Activated CD4-positive, alpha-beta memory T cell treated with anti-CD3 and anti-CD28 coated beads, Interleukin-2, amount 10 ng/mL, durations not matched to agents 7 days and 5 days (primary cell): ENCODE measurements around the gene NEK11. TPM values are rescaled to one million over a fixed set of nuclear protein-coding genes. Genes with fewer than 3 reads are reported as not detected.

Source experiments
- CTCF ChIA-PET: fragments of 350-600 bp; sonication (Branson Sonifier 250); formaldehyde crosslinking; loops from one replicate; lab custom pipeline; 2021; ENCODE audit warnings: antibody characterized with exemption, inconsistent platforms; lab: Charles Lee
- POLR2A ChIA-PET: fragments of 350-600 bp; sonication (Branson Sonifier 250); formaldehyde crosslinking; loops from one replicate; lab custom pipeline; 2021; ENCODE audit warnings: antibody characterized with exemption; lab: Charles Lee
- DNase-seq: peaks from one replicate; pipeline ENCODE4 v3.0.0-alpha.2; 2020
- H3K27ac Mint-ChIP-seq: one replicate; pipeline ENCODE4 v1.8.0; 2021; ENCODE audit warnings: mild to moderate bottlenecking, mixed read lengths
- H3K27me3 Mint-ChIP-seq: one replicate; pipeline ENCODE4 v1.8.0; 2021; ENCODE audit warnings: mixed read lengths
- H3K36me3 Mint-ChIP-seq: one replicate; pipeline ENCODE4 v1.8.0; 2021; ENCODE audit warnings: low read depth, mixed read lengths
- H3K4me1 Mint-ChIP-seq: one replicate; pipeline ENCODE4 v1.8.0; 2021; ENCODE audit warnings: mixed read lengths
- H3K4me3 Mint-ChIP-seq: one replicate; pipeline ENCODE4 v1.8.0; 2021; ENCODE audit warnings: mild to moderate bottlenecking, mixed read lengths
- H3K9me3 Mint-ChIP-seq: one replicate; pipeline ENCODE4 v1.8.0; 2021; ENCODE audit warnings: mixed read lengths
- total RNA-seq, 2 experiments: library from RNA; stranded (reverse); gene quantifications; one replicate each; pipeline ENCODE4 v1.2.3, GENCODE V29; 2021

Gene NEK11
- total RNA-seq, 2 experiments from 2014 or later, result 1.4 to 2.8 TPM

DNA sequence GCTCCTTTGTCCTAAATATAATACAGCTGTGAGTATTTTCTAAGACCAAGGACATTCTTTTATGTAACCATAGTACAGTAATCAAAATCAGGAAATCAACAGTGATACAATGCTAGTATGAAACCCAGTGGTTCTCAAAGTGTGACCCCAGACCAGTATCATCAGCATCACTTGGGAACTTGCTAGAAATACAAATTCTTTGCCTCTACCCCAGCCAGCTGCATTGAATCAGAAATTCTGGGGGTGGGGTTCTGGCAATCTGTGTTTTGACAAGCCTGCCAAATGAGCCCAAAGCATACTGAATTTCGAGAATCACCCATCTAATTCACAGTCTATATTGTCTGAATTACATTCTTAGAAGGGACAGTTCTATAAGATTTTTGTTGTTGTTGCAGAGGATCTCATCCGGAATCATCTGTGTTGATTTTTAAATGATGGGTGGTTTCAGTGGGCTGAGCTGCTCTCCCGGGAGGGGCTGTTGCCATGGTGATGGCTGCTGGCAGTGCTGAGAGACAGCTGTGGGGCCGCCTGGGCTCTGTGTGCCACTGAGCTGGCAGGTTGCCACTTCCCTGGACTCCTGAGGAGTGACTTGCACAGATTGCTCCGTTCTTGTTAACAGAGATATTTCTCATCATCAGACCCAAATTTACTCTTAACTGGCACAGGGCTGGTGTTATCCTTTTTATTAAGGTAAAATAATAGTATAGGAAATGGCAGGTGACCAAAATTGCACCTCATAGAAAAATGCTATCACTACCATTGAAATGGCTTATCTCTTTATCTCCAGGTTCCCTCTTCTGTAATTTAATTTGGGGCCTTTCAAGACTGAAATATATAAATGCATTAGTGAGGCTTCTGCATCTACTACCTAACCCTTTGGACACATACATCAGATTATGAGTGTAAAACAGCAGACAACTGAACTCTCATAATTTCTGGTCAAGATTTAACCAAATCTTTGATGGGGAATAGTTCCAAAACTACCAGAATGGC, 56.5 kb downstream of the NEK11 start:
- DNase-seq, result no peak
- no peaks in the 10 kb centered on the region for H3K4me1 Mint-ChIP-seq
- CTCF ChIA-PET, result no interaction called here

DNA sequence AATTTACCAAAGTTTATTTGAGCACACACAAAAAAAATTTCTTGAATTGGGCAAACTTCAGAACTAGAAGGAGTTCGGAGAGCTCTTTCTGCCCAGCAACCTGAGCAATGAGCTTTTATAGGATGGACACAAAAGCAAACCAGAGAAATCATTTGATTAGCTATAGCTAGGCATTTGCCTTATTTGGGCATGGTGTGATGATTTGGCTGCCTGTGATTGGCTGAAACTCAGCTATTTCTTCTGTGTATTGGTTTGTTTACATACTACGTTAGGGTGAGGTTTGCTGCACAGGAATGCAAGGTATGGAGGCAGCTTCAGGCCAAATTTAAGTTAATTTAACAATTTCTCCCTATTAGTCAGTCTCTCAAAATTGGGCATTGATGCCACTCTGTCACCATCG, 65.1 kb downstream of the NEK11 start:
- Mint-ChIP-seq H3K27ac (no peak overlapping the region), H3K4me1 (no peaks in the 10 kb centered on the region), H3K9me3 (peaks cover 3% of the 10 kb centered on the region), H3K27me3 (no peaks in the 10 kb centered on the region), H3K4me3 (no peak overlapping the region), H3K36me3 (no peaks in the 10 kb centered on the region)
- DNase-seq, result no peak
- ChIA-PET POLR2A (no interaction called here), CTCF (no interaction called here)

More for the DNA sequence above, 56.5 kb downstream of the NEK11 start:
- POLR2A ChIA-PET, result no interaction called here
- Mint-ChIP-seq H3K4me3 (no peak overlapping the region), H3K36me3 (no peaks in the 10 kb centered on the region), H3K9me3 (no peaks in the 10 kb centered on the region), H3K27me3 (no peaks in the 10 kb centered on the region), H3K27ac (no peak overlapping the region)

DNA sequence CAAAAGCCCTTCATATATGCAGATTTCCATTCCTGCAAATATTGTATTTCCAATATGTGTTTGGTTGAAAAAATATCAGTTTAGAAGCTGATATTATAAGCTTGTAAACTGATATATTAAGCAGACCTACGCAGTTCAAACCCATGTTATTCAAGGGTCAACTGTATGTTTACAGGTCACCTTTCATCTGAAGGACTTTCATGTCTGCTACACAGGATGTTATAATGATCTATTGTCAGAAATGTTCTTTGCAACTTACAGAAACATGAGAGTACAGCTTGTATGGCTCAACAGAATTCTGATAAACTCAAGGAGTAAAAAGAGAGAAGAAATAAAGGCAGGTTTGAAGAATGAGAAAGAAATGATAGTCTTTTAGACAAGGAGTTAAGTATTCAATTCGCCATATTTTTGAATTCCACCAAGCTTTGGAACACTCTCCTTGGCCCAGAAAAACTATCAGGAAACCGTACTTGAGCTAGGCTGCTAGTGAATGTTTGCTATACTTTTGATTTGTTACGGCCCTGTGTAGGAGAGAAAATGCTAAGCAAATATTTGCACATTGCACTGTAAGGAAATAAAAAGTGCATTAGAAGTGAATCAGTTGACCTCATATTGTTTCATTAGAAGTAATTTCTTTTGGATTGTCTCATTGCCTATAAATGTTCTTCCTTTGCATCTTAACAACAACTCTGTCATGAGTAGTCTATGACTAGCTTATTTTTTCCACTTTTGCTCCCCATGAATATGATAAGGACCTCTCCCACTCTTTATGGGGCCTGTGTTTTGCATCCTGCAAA, 81.2 kb downstream of the NEK11 start:
- CTCF ChIA-PET, result no interaction called here

GRCh38 chr3:131109156-131109555, 82.5 kb downstream of the NEK11 start:
- no peaks in the 10 kb centered on the region for H3K4me1 Mint-ChIP-seq
- no peak overlapping the region for H3K27ac Mint-ChIP-seq
- H3K27me3 Mint-ChIP-seq, result no peaks in the 10 kb centered on the region
- peaks cover 2% of the 10 kb centered on the region for H3K9me3 Mint-ChIP-seq
- no peak for DNase-seq
- CTCF ChIA-PET, result no interaction called here
- H3K4me3 Mint-ChIP-seq, result no peak overlapping the region
- POLR2A ChIA-PET, result no interaction called here
- no peaks in the 10 kb centered on the region for H3K36me3 Mint-ChIP-seq

More for the DNA sequence above, 81.2 kb downstream of the NEK11 start:
- DNase-seq, result no peak
- Mint-ChIP-seq H3K27me3 (no peaks in the 10 kb centered on the region), H3K4me1 (no peaks in the 10 kb centered on the region), H3K9me3 (peaks cover 4% of the 10 kb centered on the region), H3K36me3 (no peaks in the 10 kb centered on the region), H3K4me3 (no peak overlapping the region), H3K27ac (no peak overlapping the region)
- POLR2A ChIA-PET, result no interaction called here

DNA sequence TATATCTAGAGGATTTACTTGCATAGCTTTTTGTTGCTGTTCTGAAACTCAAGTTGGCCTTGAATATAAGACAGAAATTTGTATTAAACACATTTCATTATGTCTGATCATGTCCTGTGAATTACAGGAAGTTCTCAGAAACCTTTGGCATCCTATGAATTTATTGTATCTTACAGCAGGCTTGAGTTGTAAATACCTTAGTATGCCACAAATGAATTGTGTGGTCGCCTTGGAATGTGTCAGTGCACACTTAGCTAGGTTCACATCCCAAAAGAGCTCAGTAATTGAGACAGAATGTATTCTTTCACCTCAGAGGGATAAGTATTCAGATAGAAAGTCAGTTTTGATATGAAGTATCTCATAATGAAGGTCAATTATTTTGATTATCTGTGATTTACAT, 83.4 kb downstream of the NEK11 start:
- H3K27me3 Mint-ChIP-seq, result no peaks in the 10 kb centered on the region
- H3K9me3 Mint-ChIP-seq, result peaks cover 2% of the 10 kb centered on the region
- no peak for DNase-seq
- CTCF ChIA-PET, result interaction anchor here (0.6 kb wide), 1 partner anchor 98 kb away, joined by 4 read pairs; no protein-coding TSS in a partner anchor
- no peaks in the 10 kb centered on the region for H3K36me3 Mint-ChIP-seq
- POLR2A ChIA-PET, result no interaction called here
- no peaks in the 10 kb centered on the region for H3K4me1 Mint-ChIP-seq
- no peak overlapping the region for H3K4me3 Mint-ChIP-seq
- H3K27ac Mint-ChIP-seq, result no peak overlapping the region

GRCh38 chr3:131114256-131114655, 87.6 kb downstream of the NEK11 start:
- no peak for DNase-seq
- POLR2A ChIA-PET, result no interaction called here
- H3K27me3 Mint-ChIP-seq, result no peaks in the 10 kb centered on the region
- H3K36me3 Mint-ChIP-seq, result no peaks in the 10 kb centered on the region
- no peak overlapping the region for H3K4me3 Mint-ChIP-seq
- H3K27ac Mint-ChIP-seq, result no peak overlapping the region
- no peaks in the 10 kb centered on the region for H3K4me1 Mint-ChIP-seq
- CTCF ChIA-PET, result no interaction called here
- H3K9me3 Mint-ChIP-seq, result no peaks in the 10 kb centered on the region

- no peak overlapping the region for H3K4me3 Mint-ChIP-seq
- H3K36me3 Mint-ChIP-seq, result no peaks in the 10 kb centered on the region
- POLR2A ChIA-PET, result no interaction called here
Measured at GRCh38 chr3:131125684-131126083, 99.0 kb downstream of the NEK11 start.

DNA sequence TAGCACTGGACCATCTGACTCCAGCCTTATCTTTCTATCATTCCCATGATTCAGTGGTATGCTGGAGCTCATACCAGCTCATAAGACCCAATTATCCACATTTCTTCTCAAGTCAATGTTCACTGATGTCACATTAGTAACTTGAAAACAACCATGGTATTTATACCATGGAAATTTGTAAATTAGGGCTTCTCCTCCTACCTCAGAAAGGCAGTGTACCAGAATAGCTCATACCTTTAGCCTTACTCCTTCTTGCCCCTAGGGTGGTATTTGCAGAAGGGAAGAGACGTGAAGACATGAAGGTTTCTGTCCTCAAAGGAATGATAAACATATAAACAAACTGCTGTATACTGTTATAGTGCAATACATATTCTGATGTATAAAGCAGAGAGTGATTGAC, 114.2 kb downstream of the NEK11 start:
- no peaks in the 10 kb centered on the region for H3K27me3 Mint-ChIP-seq

More at GRCh38 chr3:131125684-131126083, 99.0 kb downstream of the NEK11 start:
- DNase-seq, result no peak
- Mint-ChIP-seq H3K27ac (no peak overlapping the region), H3K4me1 (no peaks in the 10 kb centered on the region), H3K9me3 (peaks cover 4% of the 10 kb centered on the region), H3K27me3 (no peaks in the 10 kb centered on the region)
- CTCF ChIA-PET, result no interaction called here

GRCh38 chr3:131141770-131142169, 115.1 kb downstream of the NEK11 start:
- CTCF ChIA-PET, result no interaction called here
- no peaks in the 10 kb centered on the region for H3K9me3 Mint-ChIP-seq
- no peak overlapping the region for H3K27ac Mint-ChIP-seq
- POLR2A ChIA-PET, result no interaction called here
- H3K4me1 Mint-ChIP-seq, result no peaks in the 10 kb centered on the region
- DNase-seq, result no peak
- no peaks in the 10 kb centered on the region for H3K36me3 Mint-ChIP-seq
- H3K27me3 Mint-ChIP-seq, result no peaks in the 10 kb centered on the region
- no peak overlapping the region for H3K4me3 Mint-ChIP-seq

More for the DNA sequence above, 114.2 kb downstream of the NEK11 start:
- Mint-ChIP-seq H3K36me3 (no peaks in the 10 kb centered on the region), H3K4me3 (no peak overlapping the region), H3K9me3 (no peaks in the 10 kb centered on the region), H3K4me1 (no peaks in the 10 kb centered on the region), H3K27ac (no peak overlapping the region)
- CTCF ChIA-PET, result no interaction called here
- POLR2A ChIA-PET, result no interaction called here
- no peak for DNase-seq

DNA sequence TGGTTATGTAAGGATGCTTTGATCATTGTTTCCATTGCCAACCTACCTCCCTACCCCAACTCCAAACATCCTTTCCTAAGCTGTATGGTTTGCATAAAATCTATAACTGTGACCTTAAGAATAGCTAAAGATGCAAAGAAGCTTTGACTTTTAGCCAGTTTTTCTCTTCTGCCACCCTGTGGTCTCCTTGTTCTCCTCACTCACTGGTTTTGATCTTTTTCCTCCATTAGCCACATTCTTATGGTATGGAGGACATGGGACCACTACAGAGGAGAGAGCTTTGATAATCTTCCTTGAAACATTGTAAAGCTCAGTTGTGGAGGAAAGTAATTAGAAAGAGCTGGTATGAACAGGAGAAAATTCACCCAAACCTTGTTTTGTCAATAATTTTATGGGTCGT, 115.9 kb downstream of the NEK11 start:
- no peak overlapping the region for H3K27ac Mint-ChIP-seq
- H3K4me3 Mint-ChIP-seq, result no peak overlapping the region
- no peaks in the 10 kb centered on the region for H3K9me3 Mint-ChIP-seq
- no peak for DNase-seq
- H3K36me3 Mint-ChIP-seq, result no peaks in the 10 kb centered on the region
- ChIA-PET POLR2A (no interaction called here), CTCF (no interaction called here)
- no peaks in the 10 kb centered on the region for H3K4me1 Mint-ChIP-seq
- no peaks in the 10 kb centered on the region for H3K27me3 Mint-ChIP-seq

- no peak overlapping the region for H3K27ac Mint-ChIP-seq
- ChIA-PET POLR2A (no interaction called here), CTCF (no interaction called here)
- no peak for DNase-seq
- no peaks in the 10 kb centered on the region for H3K27me3 Mint-ChIP-seq
- H3K9me3 Mint-ChIP-seq, result no peaks in the 10 kb centered on the region
- no peaks in the 10 kb centered on the region for H3K36me3 Mint-ChIP-seq
- H3K4me1 Mint-ChIP-seq, result no peaks in the 10 kb centered on the region
- H3K4me3 Mint-ChIP-seq, result no peak overlapping the region
Measured at GRCh38 chr3:131143802-131144201, 117.1 kb downstream of the NEK11 start.

DNA sequence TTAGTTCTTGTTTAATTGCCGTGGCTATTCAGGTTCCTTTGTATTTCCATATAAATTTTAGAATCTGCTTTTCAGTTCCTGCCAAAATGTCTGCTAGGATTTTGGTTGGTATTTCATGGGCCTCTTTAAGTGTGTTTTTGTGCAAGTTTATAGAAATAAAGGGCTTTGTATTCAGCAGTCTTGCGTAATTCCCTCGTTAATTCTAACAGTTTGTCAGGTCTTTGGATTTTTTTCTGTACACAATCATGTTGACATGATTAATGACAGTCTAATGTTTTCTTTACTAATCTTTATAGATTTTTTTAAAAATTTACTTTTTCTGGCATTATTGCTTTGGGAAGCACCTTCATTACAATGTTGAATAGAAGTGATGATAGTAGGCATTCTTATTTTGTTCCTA, 120.9 kb downstream of the NEK11 start:
- H3K27me3 Mint-ChIP-seq, result no peaks in the 10 kb centered on the region
- ChIA-PET CTCF (no interaction called here), POLR2A (no interaction called here)
- no peaks in the 10 kb centered on the region for H3K4me1 Mint-ChIP-seq
- no peak for DNase-seq
- H3K27ac Mint-ChIP-seq, result no peak overlapping the region
- no peaks in the 10 kb centered on the region for H3K36me3 Mint-ChIP-seq
- H3K4me3 Mint-ChIP-seq, result no peak overlapping the region
- H3K9me3 Mint-ChIP-seq, result no peaks in the 10 kb centered on the region

- H3K4me1 Mint-ChIP-seq, result no peaks in the 10 kb centered on the region
Measured at GRCh38 chr3:131158434-131158833, 131.8 kb downstream of the NEK11 start.

More at GRCh38 chr3:131158434-131158833, 131.8 kb downstream of the NEK11 start:
- Mint-ChIP-seq H3K27ac (no peak overlapping the region), H3K36me3 (no peaks in the 10 kb centered on the region), H3K4me3 (no peak overlapping the region), H3K9me3 (no peaks in the 10 kb centered on the region), H3K27me3 (peaks cover 2% of the 10 kb centered on the region)
- ChIA-PET POLR2A (no interaction called here), CTCF (no interaction called here)
- no peak for DNase-seq
